PC-9 (cell line): ENCODE data around the gene CYP4F2. TPM values are rescaled to one million over a fixed set of nuclear protein-coding genes. Genes with fewer than 3 reads are reported as not detected.
"Not testable (repeated sequence)": the region's sequence is repeated elsewhere in the genome, so short reads cannot be mapped to it uniquely, and the experiment has no call there.

Experiments
- BruUV-seq: library from RNA; stranded (reverse); fragments of 400-500 nt; replicated peaks from 2 replicates; lab custom pipeline; 2021; lab: Mats Ljungman, UMichigan
- CTCF ChIA-PET: fragments of 300-600 bp; sonication (Branson Sonifier 250); formaldehyde crosslinking; loops from one replicate; lab custom pipeline; 2022; ENCODE audit warnings: antibody characterized with exemption; lab: Charles Lee
- POLR2A ChIA-PET: fragments of 300-600 bp; sonication (Branson Sonifier 250); formaldehyde crosslinking; loops from one replicate; lab custom pipeline; 2022; ENCODE audit warnings: antibody characterized with exemption; ENCODE audit not compliant: unreplicated experiment; lab: Charles Lee
- DNase-seq, 2 experiments: peaks; one replicate each; pipeline versions ENCODE4 v3.0.0 to v3.0.0-alpha.2; 2015 to 2022; ENCODE audit warnings: mixed read lengths in 1 of 2
- H2AFZ ChIP-seq: fragments of 200-600 bp; sonication (generic); 2 replicates; pipeline ENCODE4 v1.8.1; 2017; ENCODE audit warnings: antibody characterized with exemption
- H3F3A ChIP-seq: fragments of 200-600 bp; sonication (generic); 2 replicates; pipeline ENCODE4 v1.8.1; 2017; ENCODE audit warnings: antibody characterized with exemption, mild to moderate bottlenecking, low read depth; ENCODE audit not compliant: insufficient read depth
- H3K27ac ChIP-seq: fragments of 200-600 bp; sonication (generic); 2 replicates; pipeline ENCODE4 v1.6.1; 2016; ENCODE audit warnings: mixed run types
- H3K27me3 ChIP-seq: fragments of 200-600 bp; sonication (generic); 2 replicates; pipeline ENCODE4 v1.6.1; 2016; ENCODE audit warnings: low read depth, mixed run types; ENCODE audit not compliant: insufficient read depth
- H3K36me3 ChIP-seq: fragments of 200-600 bp; sonication (generic); 2 replicates; pipeline ENCODE4 v1.6.1; 2016; ENCODE audit warnings: low read depth, mixed run types
- H3K4me1 ChIP-seq: fragments of 200-600 bp; sonication (generic); replicated peaks from 2 replicates; pipeline ENCODE4 v1.6.1; 2016; ENCODE audit warnings: mixed run types; ENCODE audit not compliant: insufficient read depth
- H3K4me2 ChIP-seq: fragments of 200-600 bp; sonication (generic); 2 replicates; pipeline ENCODE4 v1.6.1; 2017; ENCODE audit warnings: mixed run types
- H3K4me3 ChIP-seq: fragments of 200-600 bp; sonication (generic); 2 replicates; pipeline ENCODE4 v1.6.1; 2016; ENCODE audit warnings: mixed run types
- H3K79me2 ChIP-seq: fragments of 200-600 bp; sonication (generic); 2 replicates; pipeline ENCODE4 v1.6.1; 2017; ENCODE audit warnings: low read depth, mixed run types
- H3K9me2 ChIP-seq: fragments of 200-600 bp; sonication (generic); 2 replicates; pipeline ENCODE4 v1.8.1; 2017; ENCODE audit warnings: mild to moderate bottlenecking; ENCODE audit not compliant: insufficient read depth
- H3K9me3 ChIP-seq: fragments of 200-600 bp; sonication (generic); 2 replicates; pipeline ENCODE4 v1.8.1; 2016; ENCODE audit warnings: low read depth; ENCODE audit not compliant: insufficient read depth
- H4K20me1 ChIP-seq: fragments of 200-600 bp; sonication (generic); 2 replicates; pipeline ENCODE4 v1.8.1; 2017; ENCODE audit not compliant: insufficient read depth
- EZH2 ChIP-seq: fragments of 200-600 bp; sonication (generic); IDR thresholded peaks from 2 replicates; pipeline ENCODE4 v1.8.0; 2017; ENCODE audit warnings: antibody characterized with exemption, low read depth
- intact Hi-C: fragments of 100-400 bp; cut with micrococcal nuclease; formaldehyde crosslinking; loops from one replicate; pipeline ENCODE4 v1.10.0; 2022; ENCODE audit not compliant: unreplicated experiment
- total RNA-seq: library from RNA; stranded (reverse); gene quantifications from 2 replicates; pipeline ENCODE4 v1.2.3, GENCODE V29; 2021
- TF ChIP-seq, protein P1 (sequence below): fragments of 200-600 bp; sonication (generic); conservative IDR thresholded peaks from 2 replicates; pipeline ENCODE4 v1.6.1; 2017; ENCODE audit warnings: mixed run types, antibody characterized with exemption, mild to moderate bottlenecking, moderate library complexity

The CYP4F2 gene
- total RNA-seq, 1 experiment from 2014 or later = 0.31 TPM

DNA sequence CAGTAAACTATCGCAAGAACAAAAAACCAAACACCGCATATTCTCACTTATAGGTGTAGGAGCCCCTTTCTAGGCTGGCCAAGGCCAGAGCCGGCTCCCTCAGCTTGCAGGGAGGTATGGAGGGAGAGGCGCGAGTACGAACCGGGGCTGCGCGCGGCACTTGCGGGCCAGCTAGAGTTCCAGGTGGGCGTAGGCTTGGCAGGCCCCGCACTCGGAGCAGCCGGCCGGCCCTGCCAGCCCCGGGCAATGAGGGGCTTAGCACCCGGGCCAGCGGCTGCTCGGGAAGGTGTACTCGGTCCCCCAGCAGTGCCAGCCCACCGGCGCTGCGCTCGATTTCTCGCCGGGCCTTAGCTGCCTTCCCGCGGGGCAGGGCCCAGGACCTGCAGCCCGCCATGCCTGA, 1.7 kb upstream of the CYP4F2 start:
- H3K9me2 ChIP-seq, POLR2A ChIA-PET, H3K27me3 ChIP-seq, H3K9me3 ChIP-seq, H3K4me2 ChIP-seq, BruUV-seq, H4K20me1 ChIP-seq, H3K4me1 ChIP-seq, intact Hi-C loops, DNase-seq, H3K79me2 ChIP-seq, CTCF ChIA-PET, H3K36me3 ChIP-seq, H3F3A ChIP-seq, H2AFZ ChIP-seq, H3K4me3 ChIP-seq, H3K27ac ChIP-seq: not testable (repeated sequence)

DNA sequence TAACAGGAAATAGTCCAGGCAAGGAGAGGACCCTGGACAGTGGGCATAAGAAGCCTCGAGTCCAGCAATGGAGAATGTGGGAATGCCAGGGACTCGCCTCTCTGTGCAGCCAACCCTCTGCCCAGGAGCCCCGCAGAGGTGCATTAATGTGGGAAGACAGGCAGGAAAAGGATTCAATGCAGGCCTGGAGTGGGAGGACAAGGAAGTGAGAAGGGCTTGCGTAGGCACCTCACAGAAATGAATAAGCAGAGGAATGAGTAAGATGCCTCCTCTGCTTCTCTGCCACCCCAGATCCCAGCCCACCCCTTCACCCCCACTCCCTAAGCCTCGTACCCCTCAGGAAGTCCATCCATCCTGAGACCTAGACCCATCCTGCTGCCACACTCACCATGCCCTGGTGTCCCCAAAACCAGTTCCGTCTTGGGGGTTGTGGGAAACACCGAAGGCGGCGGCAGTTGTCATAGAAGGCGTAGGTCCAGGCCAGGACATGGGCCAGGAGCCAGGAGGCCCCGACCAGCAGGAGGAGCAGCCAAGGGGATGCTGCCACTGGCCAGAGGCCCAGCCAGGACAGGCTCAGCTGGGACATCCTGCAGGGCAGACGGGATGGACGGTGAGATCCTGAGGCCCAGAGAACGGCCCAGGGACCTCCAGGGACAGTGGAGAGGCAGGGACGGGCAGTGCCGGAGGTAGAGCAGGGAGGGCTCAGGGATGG, 692 bp downstream of the CYP4F2 start:
- Histone ChIP-seq H3K27me3 (no peaks in the 10 kb centered on the region), H3K4me1 (no peaks in the 10 kb centered on the region), H3K36me3 (no peaks in the 10 kb centered on the region), H3K9me2 (no peaks in the 10 kb centered on the region), H3K79me2 (no peaks in the 10 kb centered on the region), H3K4me2 (no peak overlapping the region), H3K4me3 (no peak overlapping the region), H4K20me1 (no peaks in the 10 kb centered on the region), H3F3A (no peaks in the 10 kb centered on the region), H2AFZ (no peak overlapping the region), H3K27ac (no peak overlapping the region), H3K9me3 (no peaks in the 10 kb centered on the region)
- ChIA-PET CTCF (no interaction called here), POLR2A (no interaction called here)
- no peak for DNase-seq
- BruUV-seq = no TSS peak
- TF ChIP-seq, protein P1, sequence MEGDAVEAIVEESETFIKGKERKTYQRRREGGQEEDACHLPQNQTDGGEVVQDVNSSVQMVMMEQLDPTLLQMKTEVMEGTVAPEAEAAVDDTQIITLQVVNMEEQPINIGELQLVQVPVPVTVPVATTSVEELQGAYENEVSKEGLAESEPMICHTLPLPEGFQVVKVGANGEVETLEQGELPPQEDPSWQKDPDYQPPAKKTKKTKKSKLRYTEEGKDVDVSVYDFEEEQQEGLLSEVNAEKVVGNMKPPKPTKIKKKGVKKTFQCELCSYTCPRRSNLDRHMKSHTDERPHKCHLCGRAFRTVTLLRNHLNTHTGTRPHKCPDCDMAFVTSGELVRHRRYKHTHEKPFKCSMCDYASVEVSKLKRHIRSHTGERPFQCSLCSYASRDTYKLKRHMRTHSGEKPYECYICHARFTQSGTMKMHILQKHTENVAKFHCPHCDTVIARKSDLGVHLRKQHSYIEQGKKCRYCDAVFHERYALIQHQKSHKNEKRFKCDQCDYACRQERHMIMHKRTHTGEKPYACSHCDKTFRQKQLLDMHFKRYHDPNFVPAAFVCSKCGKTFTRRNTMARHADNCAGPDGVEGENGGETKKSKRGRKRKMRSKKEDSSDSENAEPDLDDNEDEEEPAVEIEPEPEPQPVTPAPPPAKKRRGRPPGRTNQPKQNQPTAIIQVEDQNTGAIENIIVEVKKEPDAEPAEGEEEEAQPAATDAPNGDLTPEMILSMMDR = no peak
- no peak for TF ChIP-seq EZH2
- intact Hi-C loops = no loop called here

DNA sequence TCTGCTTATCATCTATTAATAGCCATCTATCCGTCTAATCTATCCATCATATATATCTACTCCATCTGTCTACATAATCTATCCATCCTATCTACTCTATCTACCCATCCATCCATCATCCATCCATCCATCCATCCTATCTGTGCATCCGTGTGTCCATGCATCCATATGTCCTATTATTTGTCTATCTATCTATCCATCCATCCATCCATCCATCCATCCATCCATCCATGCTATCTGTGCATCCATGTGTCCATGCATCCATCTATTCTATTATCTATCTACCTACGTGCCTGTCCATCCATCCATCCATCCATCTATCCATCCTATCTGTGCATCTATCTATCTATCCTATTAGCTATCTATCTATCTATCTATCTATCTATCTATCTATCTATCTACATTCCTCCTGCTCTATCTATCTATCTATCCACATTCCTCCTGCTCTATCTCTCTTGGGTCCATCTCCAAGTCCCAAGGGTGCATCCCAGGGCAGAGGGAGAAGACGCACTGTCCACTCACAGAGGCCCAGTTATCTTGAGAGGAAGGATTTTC, 1.9 kb downstream of the CYP4F2 start:
- no peaks in the 10 kb centered on the region for H3K4me1 ChIP-seq
- no peak for DNase-seq
- H3K79me2 ChIP-seq = no peaks in the 10 kb centered on the region
- TF ChIP-seq, protein P1 = no peak
- no peak for TF ChIP-seq EZH2
- H3K9me2 ChIP-seq = no peaks in the 10 kb centered on the region
- POLR2A ChIA-PET = no interaction called here
- H4K20me1 ChIP-seq = no peaks in the 10 kb centered on the region
- intact Hi-C loops = no loop called here
- CTCF ChIA-PET = no interaction called here
- H3K4me3 ChIP-seq = no peak overlapping the region
- H3F3A ChIP-seq = no peaks in the 10 kb centered on the region
- peaks cover 3% of the 10 kb centered on the region; the same call in 1 of the 2 replicates for H3K27me3 ChIP-seq
- H3K9me3 ChIP-seq = no peaks in the 10 kb centered on the region
- BruUV-seq = no TSS peak
- H3K36me3 ChIP-seq = no peaks in the 10 kb centered on the region
- H3K4me2 ChIP-seq = no peak overlapping the region
- no peak overlapping the region for H3K27ac ChIP-seq
- no peak overlapping the region for H2AFZ ChIP-seq
